Transverse colon (tissue), 4 donors: ENCODE data around the gene LMTK2.

Source experiments
- CTCF ChIP-seq, 5 experiments: fragments of 200-600 bp in 3 of 5; fragments of 450-650 bp in 2 of 5; sonication (generic) in 3 of 5; IDR thresholded peaks; 1 replicate in 2 of 5; 2 replicates in 3 of 5; pipeline ENCODE4 v1.5.1; 2016 to 2017; ENCODE audit warnings: antibody characterized with exemption in 5 of 5, inconsistent platforms in 3 of 5, mild to moderate bottlenecking in 2 of 5, moderate library complexity in 1 of 5
- EP300 ChIP-seq: sonication (generic); formaldehyde crosslinking; IDR thresholded peaks from one replicate; pipeline ENCODE4 v1.6.1; 2017; ENCODE audit warnings: antibody characterized with exemption, low read depth
- POLR2A ChIP-seq: fragments of 450-650 bp; IDR thresholded peaks from one replicate; pipeline ENCODE4 v1.6.1; 2016; ENCODE audit warnings: antibody characterized with exemption, mild to moderate bottlenecking, moderate library complexity
- POLR2AphosphoS5 ChIP-seq, 3 donors: sonication (generic); formaldehyde crosslinking; IDR thresholded peaks; one replicate each; pipeline ENCODE4 v1.6.1; 2016; ENCODE audit warnings: antibody characterized with exemption in 3 of 3

GRCh38 chr7:98097042-98097645, 9.5 kb upstream of the LMTK2 start:
- TF ChIP-seq POLR2A (no peak), CTCF (IDR thresholded peaks at IDR 0.05) (no peak), EP300 (no peak), POLR2AphosphoS5 (IDR thresholded peaks at IDR 0.05) (no peak)
